Upper lobe of left lung (tissue), 4 donors: ENCODE measurements around the gene SH3PXD2A.

ENCODE experiments used
- CTCF ChIP-seq, 6 experiments: fragments of 450-650 bp in 4 of 6; fragments of 200-600 bp in 2 of 6; sonication (generic) in 2 of 6; IDR thresholded peaks; one replicate each; pipeline ENCODE4 v1.5.1; 2016 to 2019; ENCODE audit warnings: antibody characterized with exemption in 6 of 6
- EP300 ChIP-seq, 4 donors: sonication (generic); formaldehyde crosslinking; IDR thresholded peaks; one replicate each; pipeline ENCODE4 v1.5.1; 2017; ENCODE audit warnings: antibody characterized with exemption in 4 of 4, control low read depth in 2 of 4
- POLR2A ChIP-seq, 4 donors: fragments of 450-650 bp; IDR thresholded peaks; one replicate each; pipeline ENCODE4 v1.5.1; 2016 to 2017; ENCODE audit warnings: antibody characterized with exemption in 4 of 4, mild to moderate bottlenecking in 2 of 4
- POLR2AphosphoS5 ChIP-seq, 2 donors: sonication (generic); formaldehyde crosslinking; IDR thresholded peaks; one replicate each; pipeline ENCODE4 v1.5.1; 2017; ENCODE audit warnings: antibody characterized with exemption in 2 of 2

GRCh38 chr10:103807996-103808395 is 47.4 kb downstream of the SH3PXD2A start:
- no peak for TF ChIP-seq CTCF (IDR thresholded peaks at IDR 0.05)
- no peak for TF ChIP-seq POLR2A (IDR thresholded peaks at IDR 0.05)
- TF ChIP-seq POLR2AphosphoS5 (IDR thresholded peaks at IDR 0.05), result no peak
- TF ChIP-seq EP300 (IDR thresholded peaks at IDR 0.05), result no peak
